ENCODE measurements around the gene ADAMTS2.

DNA sequence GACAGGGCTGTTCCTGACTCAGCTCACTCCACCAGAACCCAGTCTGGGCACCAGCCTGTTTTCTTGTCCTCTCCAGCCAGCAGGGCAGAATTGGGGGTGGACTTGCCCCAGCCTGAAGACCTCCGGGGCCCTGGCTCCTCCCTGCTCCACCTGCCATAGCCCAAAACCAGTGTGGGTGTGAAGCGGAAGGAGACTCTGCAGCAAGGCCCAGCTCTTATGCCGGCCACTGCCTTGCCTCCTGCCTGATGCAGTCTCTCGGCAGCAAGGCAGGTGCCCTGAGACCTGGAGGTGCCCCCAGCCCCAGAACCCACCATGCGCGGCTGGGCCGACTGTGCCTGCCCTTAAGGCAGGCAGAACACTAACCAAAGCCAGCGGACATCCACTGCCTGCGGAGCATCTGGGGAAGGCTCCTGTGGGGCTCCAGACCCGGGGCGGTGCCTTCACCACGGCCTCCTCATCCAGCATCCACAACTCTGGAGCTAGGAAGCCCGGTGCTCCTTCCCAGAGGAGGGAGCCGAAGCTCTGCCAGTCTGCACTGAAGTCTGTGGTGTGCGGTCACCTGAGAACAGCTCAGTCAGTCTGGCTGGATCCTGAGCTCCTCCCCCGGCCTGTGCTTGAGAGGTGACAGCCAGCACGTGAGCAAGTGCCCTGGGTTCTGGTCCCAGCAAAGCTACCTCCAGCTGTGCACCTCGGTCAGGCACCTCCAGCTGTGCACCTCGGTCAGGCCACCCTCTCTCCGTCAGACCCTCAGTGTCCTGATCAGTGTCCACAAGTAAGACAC lies 116.7 kb downstream of the ADAMTS2 start:
- TF ChIP-seq, protein P1, sequence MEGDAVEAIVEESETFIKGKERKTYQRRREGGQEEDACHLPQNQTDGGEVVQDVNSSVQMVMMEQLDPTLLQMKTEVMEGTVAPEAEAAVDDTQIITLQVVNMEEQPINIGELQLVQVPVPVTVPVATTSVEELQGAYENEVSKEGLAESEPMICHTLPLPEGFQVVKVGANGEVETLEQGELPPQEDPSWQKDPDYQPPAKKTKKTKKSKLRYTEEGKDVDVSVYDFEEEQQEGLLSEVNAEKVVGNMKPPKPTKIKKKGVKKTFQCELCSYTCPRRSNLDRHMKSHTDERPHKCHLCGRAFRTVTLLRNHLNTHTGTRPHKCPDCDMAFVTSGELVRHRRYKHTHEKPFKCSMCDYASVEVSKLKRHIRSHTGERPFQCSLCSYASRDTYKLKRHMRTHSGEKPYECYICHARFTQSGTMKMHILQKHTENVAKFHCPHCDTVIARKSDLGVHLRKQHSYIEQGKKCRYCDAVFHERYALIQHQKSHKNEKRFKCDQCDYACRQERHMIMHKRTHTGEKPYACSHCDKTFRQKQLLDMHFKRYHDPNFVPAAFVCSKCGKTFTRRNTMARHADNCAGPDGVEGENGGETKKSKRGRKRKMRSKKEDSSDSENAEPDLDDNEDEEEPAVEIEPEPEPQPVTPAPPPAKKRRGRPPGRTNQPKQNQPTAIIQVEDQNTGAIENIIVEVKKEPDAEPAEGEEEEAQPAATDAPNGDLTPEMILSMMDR (conservative IDR thresholded peaks at IDR 0.05; ENCODE audit: low read depth in 2 of 2): peak in 1 of 2 experiments; percentile 29; a peak in 2 of 4 replicates
- no peak for TF ChIP-seq CREB1 (CRISPR knock-in tag; IDR thresholded peaks at IDR 0.05; ENCODE audit: low read depth)
- no peak for TF ChIP-seq EZH2 (IDR thresholded peaks at IDR 0.05; ENCODE audit: low read depth, unreplicated experiment)
- no peak for TF ChIP-seq POLR2AphosphoS5 (IDR thresholded peaks at IDR 0.05; ENCODE audit: low read depth)
- TF ChIP-seq, protein P2, sequence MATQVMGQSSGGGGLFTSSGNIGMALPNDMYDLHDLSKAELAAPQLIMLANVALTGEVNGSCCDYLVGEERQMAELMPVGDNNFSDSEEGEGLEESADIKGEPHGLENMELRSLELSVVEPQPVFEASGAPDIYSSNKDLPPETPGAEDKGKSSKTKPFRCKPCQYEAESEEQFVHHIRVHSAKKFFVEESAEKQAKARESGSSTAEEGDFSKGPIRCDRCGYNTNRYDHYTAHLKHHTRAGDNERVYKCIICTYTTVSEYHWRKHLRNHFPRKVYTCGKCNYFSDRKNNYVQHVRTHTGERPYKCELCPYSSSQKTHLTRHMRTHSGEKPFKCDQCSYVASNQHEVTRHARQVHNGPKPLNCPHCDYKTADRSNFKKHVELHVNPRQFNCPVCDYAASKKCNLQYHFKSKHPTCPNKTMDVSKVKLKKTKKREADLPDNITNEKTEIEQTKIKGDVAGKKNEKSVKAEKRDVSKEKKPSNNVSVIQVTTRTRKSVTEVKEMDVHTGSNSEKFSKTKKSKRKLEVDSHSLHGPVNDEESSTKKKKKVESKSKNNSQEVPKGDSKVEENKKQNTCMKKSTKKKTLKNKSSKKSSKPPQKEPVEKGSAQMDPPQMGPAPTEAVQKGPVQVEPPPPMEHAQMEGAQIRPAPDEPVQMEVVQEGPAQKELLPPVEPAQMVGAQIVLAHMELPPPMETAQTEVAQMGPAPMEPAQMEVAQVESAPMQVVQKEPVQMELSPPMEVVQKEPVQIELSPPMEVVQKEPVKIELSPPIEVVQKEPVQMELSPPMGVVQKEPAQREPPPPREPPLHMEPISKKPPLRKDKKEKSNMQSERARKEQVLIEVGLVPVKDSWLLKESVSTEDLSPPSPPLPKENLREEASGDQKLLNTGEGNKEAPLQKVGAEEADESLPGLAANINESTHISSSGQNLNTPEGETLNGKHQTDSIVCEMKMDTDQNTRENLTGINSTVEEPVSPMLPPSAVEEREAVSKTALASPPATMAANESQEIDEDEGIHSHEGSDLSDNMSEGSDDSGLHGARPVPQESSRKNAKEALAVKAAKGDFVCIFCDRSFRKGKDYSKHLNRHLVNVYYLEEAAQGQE (IDR thresholded peaks at IDR 0.05; ENCODE audit: unreplicated experiment): no peak
- no peak for TF ChIP-seq NANOG (IDR thresholded peaks at IDR 0.05; ENCODE audit: borderline replicate concordance)
- no peak for TF ChIP-seq JUNB (IDR thresholded peaks at IDR 0.05; ENCODE audit: unreplicated experiment)

Data from GM23338 (cell line).